Gastrocnemius medialis (tissue), 4 donors: ENCODE measurements around the gene CCDC91. TPM values are rescaled to one million over a fixed set of nuclear protein-coding genes. Genes with fewer than 3 reads are reported as not detected.

Experiments used
- ATAC-seq, 2 donors: fragments of 150-250 bp; one replicate each; pipeline ENCODE4 v1.9.1; 2016
- DNase-seq, 2 donors: peaks; one replicate each; pipeline ENCODE4 v3.0.0-alpha.2; 2019
- H3K27ac ChIP-seq, 4 donors: fragments of 200-600 bp; sonication (generic); 1 replicate in 1 of 4; 2 replicates in 3 of 4; pipeline ENCODE4 v1.5.1; 2016 to 2018; ENCODE audit warnings: mild to moderate bottlenecking in 2 of 4, moderate library complexity in 1 of 4
- H3K27me3 ChIP-seq, 3 donors: fragments of 200-600 bp; sonication (generic) in 2 of 3; 1 replicate in 1 of 3; 2 replicates in 2 of 3; pipeline versions ENCODE4 v1.5.1 to v1.6.0; 2016 to 2019; ENCODE audit warnings: mild to moderate bottlenecking in 1 of 3, moderate library complexity in 1 of 3
- H3K36me3 ChIP-seq, 2 donors: fragments of 200-600 bp; sonication (generic) in 1 of 2; one replicate each; pipeline ENCODE4 v1.5.1; 2017 to 2018
- H3K4me1 ChIP-seq, 2 donors: fragments of 200-600 bp; sonication (generic) in 1 of 2; one replicate each; pipeline ENCODE4 v1.5.1; 2016 to 2017; ENCODE audit warnings: mild to moderate bottlenecking in 2 of 2
- H3K4me3 ChIP-seq, 4 donors: fragments of 200-600 bp; sonication (generic) in 3 of 4; 1 replicate in 1 of 4; 2 replicates in 3 of 4; pipeline ENCODE4 v1.5.1; 2016 to 2019; ENCODE audit warnings: mild to moderate bottlenecking in 2 of 4
- H3K9me3 ChIP-seq, 3 donors: fragments of 200-600 bp; sonication (generic) in 2 of 3; 1 replicate in 1 of 3; 2 replicates in 2 of 3; pipeline ENCODE4 v1.5.1; 2016 to 2019
- POLR2A ChIP-seq, 2 donors: fragments of 450-650 bp; IDR thresholded peaks; one replicate each; pipeline ENCODE4 v1.6.1; 2017; ENCODE audit warnings: antibody characterized with exemption in 2 of 2, mild to moderate bottlenecking in 2 of 2, moderate library complexity in 2 of 2
- in situ Hi-C, 4 donors: fragments of 200-750 bp; cut with MboI; loops; one replicate each; pipeline versions ENCODE4 v1.15.0 to v1.8.0; 2017; ENCODE audit warnings: low sequenced_read_pairs in 4 of 4
- intact Hi-C: fragments of 100-400 bp; cut with DNase I; formaldehyde crosslinking; loops from one replicate; pipeline ENCODE4 v1.15.1; 2023; ENCODE audit warnings: low total_unique reads
- total RNA-seq, 4 donors: library from RNA; depleted of rRNA; stranded (reverse); fragments of >200 nt; gene quantifications; one replicate each; pipeline versions ENCODE4 v1.1.0 to v1.2.3, GENCODE V29; 2016
- TF ChIP-seq, protein P1 (sequence below), 5 experiments: fragments of 450-650 bp in 3 of 5; fragments of 200-600 bp in 2 of 5; sonication (generic) in 2 of 5; IDR thresholded peaks in 4 of 5; conservative IDR thresholded peaks in 1 of 5; 1 replicate in 4 of 5; 2 replicates in 1 of 5; pipeline ENCODE4 v1.5.1; 2016 to 2019; ENCODE audit warnings: antibody characterized with exemption in 5 of 5, mild to moderate bottlenecking in 3 of 5, moderate library complexity in 3 of 5

Gene CCDC91
- total RNA-seq, 4 donors from 2014 or later: 22.3 to 50.6 (median 36.6) TPM

DNA sequence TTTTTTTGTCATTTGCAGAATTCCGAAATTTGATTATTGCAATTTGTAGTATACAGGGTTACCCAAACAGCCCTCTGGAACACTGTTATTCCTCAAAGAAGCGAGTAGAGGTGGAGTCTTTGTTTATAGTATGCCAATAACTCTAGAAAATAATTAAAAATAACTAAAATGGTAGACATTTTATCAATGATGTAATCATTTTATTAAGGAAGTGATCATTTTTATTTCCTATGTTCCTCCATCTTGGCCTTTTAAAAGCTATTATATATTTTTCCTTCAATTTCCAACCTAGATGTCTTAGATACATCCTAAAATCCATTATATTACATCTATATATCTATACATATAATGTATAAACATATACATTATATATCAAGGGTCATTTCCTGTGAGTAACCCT, 106.0 kb downstream of the CCDC91 start:
- TF ChIP-seq, protein P1, sequence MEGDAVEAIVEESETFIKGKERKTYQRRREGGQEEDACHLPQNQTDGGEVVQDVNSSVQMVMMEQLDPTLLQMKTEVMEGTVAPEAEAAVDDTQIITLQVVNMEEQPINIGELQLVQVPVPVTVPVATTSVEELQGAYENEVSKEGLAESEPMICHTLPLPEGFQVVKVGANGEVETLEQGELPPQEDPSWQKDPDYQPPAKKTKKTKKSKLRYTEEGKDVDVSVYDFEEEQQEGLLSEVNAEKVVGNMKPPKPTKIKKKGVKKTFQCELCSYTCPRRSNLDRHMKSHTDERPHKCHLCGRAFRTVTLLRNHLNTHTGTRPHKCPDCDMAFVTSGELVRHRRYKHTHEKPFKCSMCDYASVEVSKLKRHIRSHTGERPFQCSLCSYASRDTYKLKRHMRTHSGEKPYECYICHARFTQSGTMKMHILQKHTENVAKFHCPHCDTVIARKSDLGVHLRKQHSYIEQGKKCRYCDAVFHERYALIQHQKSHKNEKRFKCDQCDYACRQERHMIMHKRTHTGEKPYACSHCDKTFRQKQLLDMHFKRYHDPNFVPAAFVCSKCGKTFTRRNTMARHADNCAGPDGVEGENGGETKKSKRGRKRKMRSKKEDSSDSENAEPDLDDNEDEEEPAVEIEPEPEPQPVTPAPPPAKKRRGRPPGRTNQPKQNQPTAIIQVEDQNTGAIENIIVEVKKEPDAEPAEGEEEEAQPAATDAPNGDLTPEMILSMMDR (IDR thresholded peaks at IDR 0.05 in 4 of 5, conservative IDR thresholded peaks at IDR 0.05 in 1 of 5): no peak
- no peak for TF ChIP-seq POLR2A (IDR thresholded peaks at IDR 0.05)
- ATAC-seq: no peak
- Histone ChIP-seq H3K9me3 (no peaks in the 10 kb centered on the region), H3K27me3 (no peaks in the 10 kb centered on the region), H3K4me3 (no peak overlapping the region), H3K36me3 (no peaks in the 10 kb centered on the region), H3K4me1 (no peaks in the 10 kb centered on the region), H3K27ac (no peak overlapping the region)
- DNase-seq: no peak
- in situ Hi-C loops: no loop called here
- intact Hi-C loops: no loop called here

DNA sequence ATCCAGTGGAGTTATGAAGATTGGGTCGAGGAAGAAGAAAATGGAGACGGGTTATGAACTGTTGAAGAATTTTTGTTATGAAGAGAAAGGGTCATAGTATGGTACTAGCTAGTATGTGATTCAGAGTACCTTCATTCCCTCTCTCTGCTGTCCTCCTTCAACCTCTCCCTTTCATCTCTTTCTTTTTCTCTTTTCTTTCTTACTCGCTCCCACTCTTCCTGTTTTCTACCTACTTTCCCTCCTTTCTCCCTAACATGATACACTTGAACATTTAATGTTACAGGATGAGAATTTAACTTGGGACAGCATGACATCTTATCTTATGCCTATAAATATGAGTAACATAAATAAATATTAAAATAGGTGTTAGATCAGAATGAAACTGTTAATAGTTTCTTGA, 112.9 kb downstream of the CCDC91 start:
- H3K4me1 ChIP-seq: no peaks in the 10 kb centered on the region
- no peak for DNase-seq
- H3K36me3 ChIP-seq: peaks cover 0 to 5% of the 10 kb centered on the region in 2 donors
- in situ Hi-C loops (no loop called here), intact Hi-C loops (no loop called here)
- TF ChIP-seq, protein P1 (IDR thresholded peaks at IDR 0.05 in 4 of 5, conservative IDR thresholded peaks at IDR 0.05 in 1 of 5): no peak
- TF ChIP-seq POLR2A (IDR thresholded peaks at IDR 0.05): no peak
- H3K4me3 ChIP-seq: no peak overlapping the region
- ATAC-seq: no peak
- H3K27me3 ChIP-seq: no peaks in the 10 kb centered on the region
- no peaks in the 10 kb centered on the region for H3K9me3 ChIP-seq
- no peak overlapping the region for H3K27ac ChIP-seq

DNA sequence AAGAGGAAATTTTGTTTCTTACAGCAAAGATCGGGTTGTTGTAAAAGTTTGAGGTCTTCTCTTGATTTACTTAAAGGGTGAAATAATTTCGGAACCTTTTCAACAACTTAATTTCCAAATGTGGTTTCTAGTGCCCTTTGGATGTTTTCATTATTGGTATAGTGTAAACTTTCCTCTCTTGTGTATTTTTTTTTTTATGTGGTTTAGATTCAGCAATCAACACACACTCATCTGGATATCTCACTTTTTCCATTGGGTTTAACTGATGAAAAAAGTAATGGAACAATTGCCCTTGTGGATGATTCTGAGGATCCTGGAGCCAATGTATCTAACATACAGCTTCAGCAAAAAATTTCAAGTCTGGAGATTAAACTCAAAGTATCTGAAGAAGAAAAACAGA, 116.3 kb downstream of the CCDC91 start:
- DNase-seq (no peak), ATAC-seq (no peak)
- peaks cover 0 to 5% of the 10 kb centered on the region in 2 donors for H3K36me3 ChIP-seq
- no peak for TF ChIP-seq POLR2A (IDR thresholded peaks at IDR 0.05)
- TF ChIP-seq, protein P1 (IDR thresholded peaks at IDR 0.05 in 4 of 5, conservative IDR thresholded peaks at IDR 0.05 in 1 of 5): no peak
- in situ Hi-C loops (no loop called here), intact Hi-C loops (no loop called here)
- H3K27ac ChIP-seq: no peak overlapping the region
- no peak overlapping the region for H3K4me3 ChIP-seq
- H3K9me3 ChIP-seq: no peaks in the 10 kb centered on the region
- H3K27me3 ChIP-seq: no peaks in the 10 kb centered on the region
- H3K4me1 ChIP-seq: no peaks in the 10 kb centered on the region

DNA sequence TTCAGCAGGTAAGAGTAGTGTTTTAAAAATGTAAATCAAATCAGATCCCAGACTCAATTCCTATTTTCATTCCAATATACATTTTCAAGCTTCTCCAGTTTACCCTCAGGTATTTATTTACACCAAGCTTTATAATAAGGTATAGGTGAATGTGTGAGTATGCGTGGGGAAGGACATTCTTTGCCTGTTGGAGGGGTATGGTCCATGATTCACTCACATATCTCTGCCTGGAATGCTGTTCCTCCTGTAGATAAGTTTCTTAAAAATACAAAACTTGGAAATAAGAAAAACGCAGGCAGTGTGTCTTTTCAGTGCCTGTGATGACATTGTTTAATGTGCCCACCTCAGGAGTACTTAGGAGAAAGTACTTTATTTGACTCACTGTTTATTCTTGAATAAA, 118.6 kb downstream of the CCDC91 start:
- in situ Hi-C loops (no loop called here), intact Hi-C loops (no loop called here)
- H3K4me1 ChIP-seq: peaks cover 10 to 12% of the 10 kb centered on the region in 2 donors
- no peak for ATAC-seq
- TF ChIP-seq, protein P1 (IDR thresholded peaks at IDR 0.05 in 4 of 5, conservative IDR thresholded peaks at IDR 0.05 in 1 of 5): no peak
- no peaks in the 10 kb centered on the region for H3K9me3 ChIP-seq
- no peak for DNase-seq
- peaks cover 0 to 5% of the 10 kb centered on the region in 2 donors for H3K36me3 ChIP-seq
- H3K4me3 ChIP-seq: no peak overlapping the region
- H3K27ac ChIP-seq: no peak overlapping the region
- no peaks in the 10 kb centered on the region for H3K27me3 ChIP-seq

DNA sequence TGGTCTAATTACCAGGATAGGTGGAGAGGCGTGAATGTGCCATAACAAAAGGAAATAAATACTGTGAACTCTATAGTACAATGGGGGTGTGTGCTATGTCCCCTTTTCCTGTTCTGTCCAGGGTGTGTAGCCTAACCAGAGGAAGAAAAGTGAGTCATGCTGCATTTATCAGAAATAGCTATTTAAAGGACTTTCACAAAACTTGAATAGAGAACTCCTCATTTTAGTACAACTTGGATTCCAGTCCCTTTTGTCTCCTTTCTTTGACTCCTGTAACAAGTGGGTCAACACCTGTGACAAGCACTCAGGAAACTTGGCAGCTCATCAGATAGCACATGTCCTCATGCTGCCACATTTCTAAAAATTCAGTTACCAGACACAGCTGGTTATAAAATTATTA, 123.4 kb downstream of the CCDC91 start:
- in situ Hi-C loops (no loop called here), intact Hi-C loops (no loop called here)
- ATAC-seq: peak; percentile 70 to 88
- Histone ChIP-seq H3K4me1 (peaks cover 14 to 18% of the 10 kb centered on the region in 2 donors), H3K9me3 (peaks cover 0 to 3% (median 0%) of the 10 kb centered on the region in 3 donors), H3K27me3 (no peaks in the 10 kb centered on the region), H3K4me3 (no peak overlapping the region), H3K36me3 (peaks cover 0 to 9% of the 10 kb centered on the region in 2 donors), H3K27ac (peak overlapping the region; percentile 1 to 54 (median 24))
- TF ChIP-seq, protein P1 (IDR thresholded peaks at IDR 0.05 in 4 of 5, conservative IDR thresholded peaks at IDR 0.05 in 1 of 5): no peak
- TF ChIP-seq POLR2A (IDR thresholded peaks at IDR 0.05): no peak
- DNase-seq: peak; percentile 26 to 54
